Body of pancreas (tissue), 4 donors: ENCODE results near the gene EIF3J.

Experiments used
- POLR2A ChIP-seq, 3 donors: fragments of 450-650 bp; IDR thresholded peaks; one replicate each; pipeline ENCODE4 v1.6.1; 2016; ENCODE audit warnings: antibody characterized with exemption in 3 of 3, mild to moderate bottlenecking in 2 of 3
- TF ChIP-seq, protein P1 (sequence below), 7 experiments: fragments of 450-650 bp in 4 of 7; fragments of 200-600 bp in 3 of 7; sonication (generic) in 3 of 7; IDR thresholded peaks; one replicate each; pipeline ENCODE4 v1.5.1; 2016 to 2019; ENCODE audit warnings: antibody characterized with exemption in 7 of 7

DNA sequence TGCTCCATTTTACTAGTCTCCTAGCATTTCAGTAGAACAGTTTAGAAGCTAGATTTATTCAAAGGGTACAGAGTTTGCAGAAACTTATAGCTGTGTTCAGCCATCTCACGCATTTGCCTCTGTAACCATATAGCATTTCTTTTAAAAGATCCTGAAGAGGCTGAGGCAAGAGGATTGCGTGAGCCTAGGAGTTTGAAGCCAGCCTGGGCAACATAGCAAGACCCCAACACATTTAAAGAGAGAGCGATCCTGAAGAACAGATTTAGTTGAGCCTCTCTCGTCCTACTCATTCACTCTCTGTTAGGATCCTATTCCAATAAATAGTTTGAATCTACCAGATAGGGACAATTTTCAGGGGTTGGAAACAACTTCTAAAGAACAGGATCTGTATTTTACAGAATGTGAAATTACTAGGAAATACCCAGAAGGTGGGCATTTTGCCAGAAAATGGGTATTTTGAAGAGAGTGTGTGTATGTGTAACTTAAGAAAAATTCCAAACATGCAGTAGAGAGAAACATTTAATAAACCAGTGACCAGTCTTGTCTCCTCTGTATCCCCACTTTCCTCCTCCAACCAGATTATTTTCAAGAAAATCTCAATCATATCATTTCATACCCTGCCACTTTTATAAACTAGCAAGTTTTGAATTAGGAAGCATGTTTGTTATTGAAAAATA lies 4.5 kb downstream of the EIF3J start:
- TF ChIP-seq, protein P1, sequence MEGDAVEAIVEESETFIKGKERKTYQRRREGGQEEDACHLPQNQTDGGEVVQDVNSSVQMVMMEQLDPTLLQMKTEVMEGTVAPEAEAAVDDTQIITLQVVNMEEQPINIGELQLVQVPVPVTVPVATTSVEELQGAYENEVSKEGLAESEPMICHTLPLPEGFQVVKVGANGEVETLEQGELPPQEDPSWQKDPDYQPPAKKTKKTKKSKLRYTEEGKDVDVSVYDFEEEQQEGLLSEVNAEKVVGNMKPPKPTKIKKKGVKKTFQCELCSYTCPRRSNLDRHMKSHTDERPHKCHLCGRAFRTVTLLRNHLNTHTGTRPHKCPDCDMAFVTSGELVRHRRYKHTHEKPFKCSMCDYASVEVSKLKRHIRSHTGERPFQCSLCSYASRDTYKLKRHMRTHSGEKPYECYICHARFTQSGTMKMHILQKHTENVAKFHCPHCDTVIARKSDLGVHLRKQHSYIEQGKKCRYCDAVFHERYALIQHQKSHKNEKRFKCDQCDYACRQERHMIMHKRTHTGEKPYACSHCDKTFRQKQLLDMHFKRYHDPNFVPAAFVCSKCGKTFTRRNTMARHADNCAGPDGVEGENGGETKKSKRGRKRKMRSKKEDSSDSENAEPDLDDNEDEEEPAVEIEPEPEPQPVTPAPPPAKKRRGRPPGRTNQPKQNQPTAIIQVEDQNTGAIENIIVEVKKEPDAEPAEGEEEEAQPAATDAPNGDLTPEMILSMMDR (IDR thresholded peaks at IDR 0.05) = no peak
- no peak for TF ChIP-seq POLR2A (IDR thresholded peaks at IDR 0.05)
